Measurements from ENCODE around the gene RTN4RL1.

RTN4RL1 gene

GRCh38 chr17:1961189-1961588 is 63.9 kb downstream of the RTN4RL1 start (continued):
- TF ChIP-seq, protein P1, sequence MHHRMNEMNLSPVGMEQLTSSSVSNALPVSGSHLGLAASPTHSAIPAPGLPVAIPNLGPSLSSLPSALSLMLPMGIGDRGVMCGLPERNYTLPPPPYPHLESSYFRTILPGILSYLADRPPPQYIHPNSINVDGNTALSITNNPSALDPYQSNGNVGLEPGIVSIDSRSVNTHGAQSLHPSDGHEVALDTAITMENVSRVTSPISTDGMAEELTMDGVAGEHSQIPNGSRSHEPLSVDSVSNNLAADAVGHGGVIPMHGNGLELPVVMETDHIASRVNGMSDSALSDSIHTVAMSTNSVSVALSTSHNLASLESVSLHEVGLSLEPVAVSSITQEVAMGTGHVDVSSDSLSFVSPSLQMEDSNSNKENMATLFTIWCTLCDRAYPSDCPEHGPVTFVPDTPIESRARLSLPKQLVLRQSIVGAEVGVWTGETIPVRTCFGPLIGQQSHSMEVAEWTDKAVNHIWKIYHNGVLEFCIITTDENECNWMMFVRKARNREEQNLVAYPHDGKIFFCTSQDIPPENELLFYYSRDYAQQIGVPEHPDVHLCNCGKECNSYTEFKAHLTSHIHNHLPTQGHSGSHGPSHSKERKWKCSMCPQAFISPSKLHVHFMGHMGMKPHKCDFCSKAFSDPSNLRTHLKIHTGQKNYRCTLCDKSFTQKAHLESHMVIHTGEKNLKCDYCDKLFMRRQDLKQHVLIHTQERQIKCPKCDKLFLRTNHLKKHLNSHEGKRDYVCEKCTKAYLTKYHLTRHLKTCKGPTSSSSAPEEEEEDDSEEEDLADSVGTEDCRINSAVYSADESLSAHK (tag by site-specific recombination; IDR thresholded peaks at IDR 0.05): no peak
- TF ChIP-seq SETDB1 (IDR thresholded peaks at IDR 0.05; ENCODE audit: insufficient read length, low read length): peak; percentile 66

GRCh38 chr17:1960545-1960912 is 64.6 kb downstream of the RTN4RL1 start:
- POLR2A ChIA-PET: no interaction called here
- CTCF ChIA-PET: no interaction called here
- Histone ChIP-seq H3K36me3 (ENCODE audit: control insufficient read depth in 2 of 2, insufficient read depth in 1 of 2, low read length in 2 of 2) (no peaks in the 10 kb centered on the region; a peak in 1 of 3 replicates), H3K27ac (ENCODE audit: extremely low read depth, low read depth, low read length) (no peak overlapping the region), H3K9me3 (ENCODE audit: control insufficient read depth, insufficient read depth, low read depth, low read length) (no peaks in the 10 kb centered on the region), H3K4me1 (ENCODE audit: control insufficient read depth, insufficient read depth, low read length) (peaks cover 9% of the 10 kb centered on the region; the same call in 1 of the 2 replicates), H3K4me3 (ENCODE audit: low read depth, low read length) (no peak overlapping the region)
- TF ChIP-seq ZNF362 (tag by site-specific recombination; IDR thresholded peaks at IDR 0.05): no peak
- TF ChIP-seq, protein P2, sequence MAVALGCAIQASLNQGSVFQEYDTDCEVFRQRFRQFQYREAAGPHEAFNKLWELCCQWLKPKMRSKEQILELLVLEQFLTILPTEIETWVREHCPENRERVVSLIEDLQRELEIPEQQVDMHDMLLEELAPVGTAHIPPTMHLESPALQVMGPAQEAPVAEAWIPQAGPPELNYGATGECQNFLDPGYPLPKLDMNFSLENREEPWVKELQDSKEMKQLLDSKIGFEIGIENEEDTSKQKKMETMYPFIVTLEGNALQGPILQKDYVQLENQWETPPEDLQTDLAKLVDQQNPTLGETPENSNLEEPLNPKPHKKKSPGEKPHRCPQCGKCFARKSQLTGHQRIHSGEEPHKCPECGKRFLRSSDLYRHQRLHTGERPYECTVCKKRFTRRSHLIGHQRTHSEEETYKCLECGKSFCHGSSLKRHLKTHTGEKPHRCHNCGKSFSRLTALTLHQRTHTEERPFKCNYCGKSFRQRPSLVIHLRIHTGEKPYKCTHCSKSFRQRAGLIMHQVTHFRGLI (tag by site-specific recombination; IDR thresholded peaks at IDR 0.05): 0 out of 2 replicates have a peak, but pooled peaks have one; percentile 2

DNA sequence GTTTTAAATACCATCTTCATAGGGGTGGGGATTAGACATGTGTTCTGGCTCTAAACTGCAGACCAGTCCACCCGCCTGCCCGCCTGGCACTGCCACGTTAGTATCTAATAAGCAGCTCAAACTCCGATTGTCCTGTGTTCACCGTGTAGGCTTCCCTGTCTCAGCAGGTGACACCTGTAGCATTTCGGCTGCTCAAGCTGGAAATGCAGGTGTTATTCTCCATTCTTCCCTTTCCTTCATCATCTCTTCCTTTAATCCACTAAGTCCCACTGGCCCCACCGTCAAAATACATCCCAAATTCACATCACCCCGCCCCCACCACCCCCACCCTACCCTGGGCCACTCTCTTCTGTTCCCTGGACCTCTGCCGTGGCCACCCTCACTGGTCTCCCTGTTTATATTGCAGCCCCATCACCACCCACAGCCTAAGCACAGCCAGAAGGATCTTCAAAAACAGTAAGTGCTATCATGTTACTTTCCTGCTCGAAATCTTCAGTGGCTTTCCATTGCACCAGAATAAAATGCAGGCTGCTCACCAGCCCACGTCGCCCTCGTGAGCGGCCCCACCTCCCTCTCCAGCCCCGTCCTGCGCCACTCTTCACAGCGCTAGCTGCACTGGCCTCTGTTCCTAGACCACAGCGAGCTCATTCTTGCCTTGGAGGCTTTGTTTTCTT is 65.1 kb downstream of the RTN4RL1 start:
- H3K27ac ChIP-seq (ENCODE audit: extremely low read depth, low read depth, low read length): no peak overlapping the region
- ChIA-PET CTCF (interaction anchor here (0.6 kb wide), 1 partner anchor 693 kb away, joined by 3 read pairs; no protein-coding TSS in a partner anchor), POLR2A (no interaction called here)
- H3K4me1 ChIP-seq (ENCODE audit: control insufficient read depth, insufficient read depth, low read length): peaks cover 9% of the 10 kb centered on the region; the same call in 1 of the 2 replicates
- no peaks in the 10 kb centered on the region for H3K9me3 ChIP-seq (ENCODE audit: control insufficient read depth, insufficient read depth, low read depth, low read length)
- no peak overlapping the region for H3K4me3 ChIP-seq (ENCODE audit: low read depth, low read length)
- H3K36me3 ChIP-seq (ENCODE audit: control insufficient read depth in 2 of 2, insufficient read depth in 1 of 2, low read length in 2 of 2): no peaks in the 10 kb centered on the region; a peak in 1 of 3 replicates
- TF ChIP-seq ZBTB8A (tag by site-specific recombination; IDR thresholded peaks at IDR 0.05) (no peak), PRDM1 (tag by site-specific recombination; IDR thresholded peaks at IDR 0.05) (0 out of 2 replicates have a peak, but pooled peaks have one; percentile 12), ZNF112 (tag by site-specific recombination; IDR thresholded peaks at IDR 0.05) (no peak), ZSCAN4 (tag by site-specific recombination; IDR thresholded peaks at IDR 0.05) (no peak), OSR2 (tag by site-specific recombination; IDR thresholded peaks at IDR 0.05) (peak; percentile 68), ZNF623 (tag by site-specific recombination; IDR thresholded peaks at IDR 0.05) (no peak), ZNF140 (tag by site-specific recombination; IDR thresholded peaks at IDR 0.05) (no peak), BCL11A (tag by site-specific recombination; IDR thresholded peaks at IDR 0.05; ENCODE audit: low read depth) (no peak), ZBTB10 (tag by site-specific recombination; IDR thresholded peaks at IDR 0.05) (no peak), ZNF837 (tag by site-specific recombination; IDR thresholded peaks at IDR 0.05) (no peak), ZNF654 (tag by site-specific recombination; IDR thresholded peaks at IDR 0.05; ENCODE audit: low read depth) (no peak), ZNF2 (tag by site-specific recombination; IDR thresholded peaks at IDR 0.05) (no peak), ZNF426 (tag by site-specific recombination; IDR thresholded peaks at IDR 0.05) (no peak), ZFP69B (tag by site-specific recombination; IDR thresholded peaks at IDR 0.05) (peak; percentile 77; the same call in 1 of the 2 replicates)
- TF ChIP-seq, protein P3, sequence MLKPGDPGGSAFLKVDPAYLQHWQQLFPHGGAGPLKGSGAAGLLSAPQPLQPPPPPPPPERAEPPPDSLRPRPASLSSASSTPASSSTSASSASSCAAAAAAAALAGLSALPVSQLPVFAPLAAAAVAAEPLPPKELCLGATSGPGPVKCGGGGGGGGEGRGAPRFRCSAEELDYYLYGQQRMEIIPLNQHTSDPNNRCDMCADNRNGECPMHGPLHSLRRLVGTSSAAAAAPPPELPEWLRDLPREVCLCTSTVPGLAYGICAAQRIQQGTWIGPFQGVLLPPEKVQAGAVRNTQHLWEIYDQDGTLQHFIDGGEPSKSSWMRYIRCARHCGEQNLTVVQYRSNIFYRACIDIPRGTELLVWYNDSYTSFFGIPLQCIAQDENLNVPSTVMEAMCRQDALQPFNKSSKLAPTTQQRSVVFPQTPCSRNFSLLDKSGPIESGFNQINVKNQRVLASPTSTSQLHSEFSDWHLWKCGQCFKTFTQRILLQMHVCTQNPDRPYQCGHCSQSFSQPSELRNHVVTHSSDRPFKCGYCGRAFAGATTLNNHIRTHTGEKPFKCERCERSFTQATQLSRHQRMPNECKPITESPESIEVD (tag by site-specific recombination; IDR thresholded peaks at IDR 0.05): no peak
- TF ChIP-seq, protein P2 (tag by site-specific recombination; IDR thresholded peaks at IDR 0.05): peak; percentile 77; the same call in 1 of the 2 replicates

All from HEK293 (cell line).